Heart left ventricle (tissue), 16 donors: Measurements from ENCODE around the gene TGFB2. TPM values are rescaled to one million over a fixed set of nuclear protein-coding genes. Genes with fewer than 3 reads are reported as not detected.

Source experiments
- ATAC-seq, 4 donors: fragments of 200-7000 bp; cut with Tn5 transposase; one replicate each; pipeline ENCODE4 v1.9.1; 2020 to 2022; ENCODE audit warnings: moderate library complexity in 4 of 4, mild to moderate bottlenecking in 3 of 4, moderate number of reproducible peaks in 1 of 4
- DNase-seq, 5 donors: peaks; one replicate each; pipeline ENCODE4 v3.0.0-alpha.2; 2020
- H3K27ac ChIP-seq, 12 donors: fragments of 200-600 bp; sonication (generic) in 4 of 12; one replicate each; pipeline versions ENCODE4 v1.5.0 to v1.8.0; 2016 to 2022; ENCODE audit warnings: mild to moderate bottlenecking in 2 of 12
- H3K27me3 ChIP-seq, 9 donors: fragments of 200-600 bp; sonication (generic) in 2 of 9; one replicate each; pipeline versions ENCODE4 v1.5.1 to v1.8.0; 2016 to 2022; ENCODE audit warnings: mild to moderate bottlenecking in 3 of 9
- H3K36me3 ChIP-seq, 9 donors: fragments of 200-600 bp; sonication (generic) in 2 of 9; one replicate each; pipeline versions ENCODE4 v1.5.0 to v1.8.0; 2018 to 2022; ENCODE audit warnings: mild to moderate bottlenecking in 2 of 9
- H3K4me1 ChIP-seq, 12 donors: fragments of 200-600 bp; sonication (generic) in 4 of 12; one replicate each; pipeline versions ENCODE4 v1.5.0 to v1.8.0; 2016 to 2022; ENCODE audit warnings: mild to moderate bottlenecking in 3 of 12
- H3K4me3 ChIP-seq, 12 donors: fragments of 200-600 bp; sonication (generic) in 4 of 12; one replicate each; pipeline versions ENCODE4 v1.5.0 to v1.8.0; 2017 to 2022; ENCODE audit warnings: mild to moderate bottlenecking in 9 of 12, moderate library complexity in 4 of 12
- H3K9me3 ChIP-seq, 12 donors: fragments of 200-600 bp; sonication (generic) in 4 of 12; one replicate each; pipeline versions ENCODE4 v1.5.0 to v1.8.0; 2016 to 2022; ENCODE audit warnings: mild to moderate bottlenecking in 1 of 12
- POLR2A ChIP-seq, 2 donors: fragments of 450-650 bp; IDR thresholded peaks; one replicate each; pipeline ENCODE4 v1.6.1; 2017; ENCODE audit warnings: antibody characterized with exemption in 2 of 2, mild to moderate bottlenecking in 2 of 2, moderate library complexity in 2 of 2
- WGBS, 4 donors: extraction: QIAGEN DNeasy Blood & Tissue Kit in 2 of 4; methylation state at CpG; one replicate each; pipeline versions ENCODE4 v1.1.5 to v1.1.7; 2013 to 2018; 5-methylcytosine and 5-hydroxymethylcytosine counted together
- intact Hi-C, 10 donors: fragments of 100-400 bp; cut with DNase I; formaldehyde crosslinking; loops; one replicate each; pipeline versions ENCODE4 v1.11.1 to v1.14.2; 2022
- polyA plus RNA-seq, 2 donors: library from polyadenylated mRNA; stranded (reverse); fragments of 200-250 nt; gene quantifications; one replicate each; pipeline ENCODE4 v1.2.3, GENCODE V29; 2013
- total RNA-seq, 9 donors: library from RNA; depleted of rRNA in 2 of 9; stranded (reverse); fragments of >200 nt in 2 of 9; fragmentation: NEBNext Ultra II Directional in 3 of 9; extraction: Animal tissue kit (Norgen Biotek cat#: 25700) in 3 of 9; gene quantifications; one replicate each; pipeline versions ENCODE4 v1.1.0 to v1.2.4, GENCODE V29; 2016 to 2023
- TF ChIP-seq, protein P1 (sequence below), 12 donors: fragments of 200-600 bp; sonication (generic) in 4 of 12; IDR thresholded peaks; one replicate each; pipeline versions ENCODE4 v1.5.0 to v1.8.0; 2018 to 2022; ENCODE audit warnings: antibody characterized with exemption in 12 of 12, mild to moderate bottlenecking in 5 of 12
- donor health status: ischemic (EF 13 %, LVEDD 7.1; RV severe dilation, severe dysfunction).
- donor health status: healthy with polysubstance abuse.
- donor health status: DM: no; HTN: yes; CAD: no.
- donor health status: DM: no; HTN: no; CAD: no.
- donor health status: ischemic (EF 25% LVEDD 6.9; RV normal size, moderate dysfunction).
- donor health status: ischemic (EF 25% LVEDD 5.7; RV mildly dilated, moderate dysfunction).
- donor health status: healthy.
- donor health status: DM: yes; HTN: yes; CAD: no.
- donor health status: ischemic (EF 35%, LVEDD 5.7; RV mildly dilated, moderate dysfunction).
- donor health status: nonischemic (EF 11% LVEDD 7.7; RV severe dilation, severe dysfunction).
- donor health status: DM: yes; HTN: yes; CAD: no.
- donor health status: PGD.
- donor health status: ischemic (EF 29% LVEDD 5.4; RV normal size, mild dysfunction).
- donor health status: nonischemic (EF 23%, LVEDD 6.1; RV moderate dilation, normal function).

The TGFB2 gene
- total and polyA plus RNA-seq, 11 donors, result 0.76 to 23.6 (median 5.5) TPM

- TF ChIP-seq, protein P1, sequence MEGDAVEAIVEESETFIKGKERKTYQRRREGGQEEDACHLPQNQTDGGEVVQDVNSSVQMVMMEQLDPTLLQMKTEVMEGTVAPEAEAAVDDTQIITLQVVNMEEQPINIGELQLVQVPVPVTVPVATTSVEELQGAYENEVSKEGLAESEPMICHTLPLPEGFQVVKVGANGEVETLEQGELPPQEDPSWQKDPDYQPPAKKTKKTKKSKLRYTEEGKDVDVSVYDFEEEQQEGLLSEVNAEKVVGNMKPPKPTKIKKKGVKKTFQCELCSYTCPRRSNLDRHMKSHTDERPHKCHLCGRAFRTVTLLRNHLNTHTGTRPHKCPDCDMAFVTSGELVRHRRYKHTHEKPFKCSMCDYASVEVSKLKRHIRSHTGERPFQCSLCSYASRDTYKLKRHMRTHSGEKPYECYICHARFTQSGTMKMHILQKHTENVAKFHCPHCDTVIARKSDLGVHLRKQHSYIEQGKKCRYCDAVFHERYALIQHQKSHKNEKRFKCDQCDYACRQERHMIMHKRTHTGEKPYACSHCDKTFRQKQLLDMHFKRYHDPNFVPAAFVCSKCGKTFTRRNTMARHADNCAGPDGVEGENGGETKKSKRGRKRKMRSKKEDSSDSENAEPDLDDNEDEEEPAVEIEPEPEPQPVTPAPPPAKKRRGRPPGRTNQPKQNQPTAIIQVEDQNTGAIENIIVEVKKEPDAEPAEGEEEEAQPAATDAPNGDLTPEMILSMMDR (IDR thresholded peaks at IDR 0.05), result no peak
- no peak for TF ChIP-seq POLR2A (IDR thresholded peaks at IDR 0.05)
- no peaks in the 10 kb centered on the region for H3K27me3 ChIP-seq
- H3K36me3 ChIP-seq, result no peaks in the 10 kb centered on the region
- H3K27ac ChIP-seq, result no peak overlapping the region
- ATAC-seq (no peak), DNase-seq (no peak)
- 63 to 69% (median 64%) methylated on average over 8 of the region's 8 CpGs for WGBS, 4 donors
- no peak overlapping the region for H3K4me3 ChIP-seq
- intact Hi-C loops, result no loop called here
- no peaks in the 10 kb centered on the region for H3K9me3 ChIP-seq
- H3K4me1 ChIP-seq, result peaks cover 0 to 18% (median 0%) of the 10 kb centered on the region in 12 donors
These were observed 52.7 kb downstream of the TGFB2 start for GRCh38 chr1:218397752-218398339.

GRCh38 chr1:218400624-218401023 is 55.5 kb downstream of the TGFB2 start:
- Histone ChIP-seq H3K4me1 (peaks cover 0 to 9% (median 0%) of the 10 kb centered on the region in 12 donors), H3K9me3 (no peaks in the 10 kb centered on the region), H3K36me3 (peaks cover 0 to 8% (median 0%) of the 10 kb centered on the region in 9 donors), H3K27ac (no peak overlapping the region), H3K27me3 (no peaks in the 10 kb centered on the region), H3K4me3 (no peak overlapping the region)
- ATAC-seq (no peak), DNase-seq (no peak)
- TF ChIP-seq, protein P1 (IDR thresholded peaks at IDR 0.05), result no peak
- TF ChIP-seq POLR2A (IDR thresholded peaks at IDR 0.05), result no peak
- 96 to 100% (median 97%) methylated on average over 3 of the region's 3 CpGs for WGBS, 4 donors
- intact Hi-C loops, result no loop called here

- Histone ChIP-seq H3K4me3 (no peak overlapping the region), H3K27ac (peak overlapping the region in 1 of 12 donors; percentile 74), H3K9me3 (no peaks in the 10 kb centered on the region), H3K27me3 (no peaks in the 10 kb centered on the region), H3K36me3 (peaks cover 0 to 15% (median 0%) of the 10 kb centered on the region in 9 donors), H3K4me1 (peaks cover 0 to 9% (median 0%) of the 10 kb centered on the region in 12 donors)
- no peak for DNase-seq
- ATAC-seq, result no peak
- TF ChIP-seq, protein P1 (IDR thresholded peaks at IDR 0.05), result no peak
- no peak for TF ChIP-seq POLR2A (IDR thresholded peaks at IDR 0.05)
- 89 to 96% (median 94%) methylated on average over 12 of the region's 12 CpGs for WGBS, 4 donors
- intact Hi-C loops, result no loop called here
These were observed 56.4 kb downstream of the TGFB2 start for GRCh38 chr1:218401441-218401997.

DNA sequence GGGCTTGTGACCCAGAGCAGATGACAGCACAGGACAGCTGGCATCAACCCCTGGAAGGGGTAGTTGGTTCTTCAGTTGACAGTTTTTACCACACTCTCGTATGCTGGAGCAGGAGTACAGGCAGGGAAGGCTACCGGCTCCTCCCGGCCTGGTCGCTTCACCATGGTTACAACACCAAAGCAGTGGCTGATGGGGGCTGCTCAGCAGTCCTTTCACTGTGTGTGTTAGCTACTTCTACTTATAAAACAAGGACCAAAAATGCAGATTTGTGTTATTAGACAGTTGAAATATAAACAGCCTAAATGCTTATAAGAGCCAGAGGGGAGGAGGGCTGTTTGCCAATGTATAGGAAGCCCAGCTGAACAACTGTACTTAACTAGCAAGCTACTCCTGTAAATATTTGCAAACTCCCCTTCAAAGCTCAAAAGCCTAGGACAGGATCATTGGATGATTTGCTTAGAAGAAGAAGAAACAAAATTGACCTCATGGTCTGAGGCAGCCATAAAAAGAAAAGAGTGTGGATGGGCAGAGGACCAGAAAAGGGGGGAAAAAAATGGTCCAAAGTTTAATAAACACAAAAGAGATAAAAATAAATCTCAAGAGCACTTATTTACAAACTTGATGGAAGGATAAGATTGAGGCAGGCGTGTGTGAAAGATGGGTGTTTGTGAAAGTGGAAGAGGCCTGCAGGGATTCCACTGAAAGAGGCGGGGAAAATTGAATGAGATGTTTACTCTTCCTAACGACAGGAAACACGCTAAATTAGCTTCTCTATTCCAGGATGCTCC is 57.1 kb downstream of the TGFB2 start:
- ATAC-seq, result no peak
- H3K27ac ChIP-seq, result peak overlapping the region in 1 of 12 donors; percentile 74
- intact Hi-C loops, result no loop called here

More for the DNA sequence above, 57.1 kb downstream of the TGFB2 start:
- no peaks in the 10 kb centered on the region for H3K9me3 ChIP-seq
- H3K27me3 ChIP-seq, result no peaks in the 10 kb centered on the region
- TF ChIP-seq POLR2A (IDR thresholded peaks at IDR 0.05), result no peak
- TF ChIP-seq, protein P1 (IDR thresholded peaks at IDR 0.05), result no peak
- H3K36me3 ChIP-seq, result peaks cover 0 to 17% (median 0%) of the 10 kb centered on the region in 9 donors
- WGBS, 4 donors, result 74 to 87% (median 83%) methylated on average over 8 of the region's 8 CpGs
- no peak for DNase-seq
- H3K4me1 ChIP-seq, result peaks cover 0 to 11% (median 0%) of the 10 kb centered on the region in 12 donors
- H3K4me3 ChIP-seq, result no peak overlapping the region
